Measurements from ENCODE around the gene FNDC3B.
"Not testable (repeated sequence)": the region's sequence is repeated elsewhere in the genome, so short reads cannot be mapped to it uniquely, and the experiment has no call there.

The FNDC3B gene

GRCh38 chr3:172233474-172234277, 194.3 kb downstream of the FNDC3B start:
- no peak overlapping the region for H3K4me3 ChIP-seq (ENCODE audit: low read length)
- DNase-seq (ENCODE audit: low read depth, low spot score) = no peak

- H3K4me3 ChIP-seq (ENCODE audit: low read length) = no peak overlapping the region
- no peak for DNase-seq (ENCODE audit: low read depth, low spot score)
Measured at GRCh38 chr3:172235698-172236097, 196.3 kb downstream of the FNDC3B start.

- H3K4me3 ChIP-seq (ENCODE audit: low read length) = no peak overlapping the region
- DNase-seq (ENCODE audit: low read depth, low spot score) = no peak
Measured at GRCh38 chr3:172236771-172237742, 197.7 kb downstream of the FNDC3B start.

GRCh38 chr3:172238188-172238587, 198.8 kb downstream of the FNDC3B start:
- no peak overlapping the region for H3K4me3 ChIP-seq (ENCODE audit: low read length)

GRCh38 chr3:172239218-172239790, 199.9 kb downstream of the FNDC3B start:
- DNase-seq (ENCODE audit: low read depth, low spot score) = no peak
- no peak overlapping the region for H3K4me3 ChIP-seq (ENCODE audit: low read length)

More at GRCh38 chr3:172238188-172238587, 198.8 kb downstream of the FNDC3B start:
- no peak for DNase-seq (ENCODE audit: low read depth, low spot score)

- H3K4me3 ChIP-seq (ENCODE audit: low read length) = no peak overlapping the region
- no peak for DNase-seq (ENCODE audit: low read depth, low spot score)
Measured at GRCh38 chr3:172241405-172241804, 202.0 kb downstream of the FNDC3B start.

GRCh38 chr3:172242471-172242870, 203.1 kb downstream of the FNDC3B start:
- not testable (repeated sequence) for H3K4me3 ChIP-seq (ENCODE audit: low read length)

GRCh38 chr3:172243376-172243775, 204.0 kb downstream of the FNDC3B start:
- not testable (repeated sequence) for DNase-seq (ENCODE audit: low read depth, low spot score); H3K4me3 ChIP-seq (ENCODE audit: low read length)

More at GRCh38 chr3:172242471-172242870, 203.1 kb downstream of the FNDC3B start:
- not testable (repeated sequence) for DNase-seq (ENCODE audit: low read depth, low spot score)

GRCh38 chr3:172244011-172244410, 204.6 kb downstream of the FNDC3B start:
- DNase-seq (ENCODE audit: low read depth, low spot score) = no peak
- no peak overlapping the region for H3K4me3 ChIP-seq (ENCODE audit: low read length)

GRCh38 chr3:172245241-172245640, 205.9 kb downstream of the FNDC3B start:
- no peak for DNase-seq (ENCODE audit: low read depth, low spot score)
- no peak overlapping the region for H3K4me3 ChIP-seq (ENCODE audit: low read length)

- no peak for DNase-seq (ENCODE audit: low read depth, low spot score)
Measured at GRCh38 chr3:172246107-172246844, 206.9 kb downstream of the FNDC3B start.

GRCh38 chr3:172247525-172248274, 208.3 kb downstream of the FNDC3B start:
- no peak for DNase-seq (ENCODE audit: low read depth, low spot score)
- no peak overlapping the region for H3K4me3 ChIP-seq (ENCODE audit: low read length)

More at GRCh38 chr3:172246107-172246844, 206.9 kb downstream of the FNDC3B start:
- H3K4me3 ChIP-seq (ENCODE audit: low read length) = no peak overlapping the region

GRCh38 chr3:172249039-172249438, 209.7 kb downstream of the FNDC3B start:
- H3K4me3 ChIP-seq (ENCODE audit: low read length) = no peak overlapping the region
- DNase-seq (ENCODE audit: low read depth, low spot score) = no peak

- H3K4me3 ChIP-seq (ENCODE audit: low read length) = no peak overlapping the region
- no peak for DNase-seq (ENCODE audit: low read depth, low spot score)
Measured at GRCh38 chr3:172251211-172251610, 211.8 kb downstream of the FNDC3B start.

GRCh38 chr3:172253200-172253599, 213.8 kb downstream of the FNDC3B start:
- H3K4me3 ChIP-seq (ENCODE audit: low read length) = no peak overlapping the region
- no peak for DNase-seq (ENCODE audit: low read depth, low spot score)

GRCh38 chr3:172254542-172254941, 215.2 kb downstream of the FNDC3B start:
- DNase-seq (ENCODE audit: low read depth, low spot score) = no peak
- no peak overlapping the region for H3K4me3 ChIP-seq (ENCODE audit: low read length)

- not testable (repeated sequence) for DNase-seq (ENCODE audit: low read depth, low spot score); H3K4me3 ChIP-seq (ENCODE audit: low read length)
Measured at GRCh38 chr3:172255321-172255720, 215.9 kb downstream of the FNDC3B start.

- no peak overlapping the region for H3K4me3 ChIP-seq (ENCODE audit: low read length)
- DNase-seq (ENCODE audit: low read depth, low spot score) = no peak
Measured at GRCh38 chr3:172256101-172256734, 216.8 kb downstream of the FNDC3B start.
